Activated CD8-positive, alpha-beta memory T cell treated with anti-CD3 and anti-CD28 coated beads, Interleukin-2, amount 50 U/mL, for 48 hours (primary cell): Measurements from ENCODE around the gene PARD6B.
A peak's percentile ranks its signal among the peaks of the same experiment; 100 is the strongest.
"Not testable (repeated sequence)": the region's sequence is repeated elsewhere in the genome, so short reads cannot be mapped to it uniquely, and the experiment has no call there.

Source experiments
- DNase-seq: peaks from one replicate; pipeline ENCODE4 v3.0.0-alpha.2; 2020

The PARD6B gene

DNA sequence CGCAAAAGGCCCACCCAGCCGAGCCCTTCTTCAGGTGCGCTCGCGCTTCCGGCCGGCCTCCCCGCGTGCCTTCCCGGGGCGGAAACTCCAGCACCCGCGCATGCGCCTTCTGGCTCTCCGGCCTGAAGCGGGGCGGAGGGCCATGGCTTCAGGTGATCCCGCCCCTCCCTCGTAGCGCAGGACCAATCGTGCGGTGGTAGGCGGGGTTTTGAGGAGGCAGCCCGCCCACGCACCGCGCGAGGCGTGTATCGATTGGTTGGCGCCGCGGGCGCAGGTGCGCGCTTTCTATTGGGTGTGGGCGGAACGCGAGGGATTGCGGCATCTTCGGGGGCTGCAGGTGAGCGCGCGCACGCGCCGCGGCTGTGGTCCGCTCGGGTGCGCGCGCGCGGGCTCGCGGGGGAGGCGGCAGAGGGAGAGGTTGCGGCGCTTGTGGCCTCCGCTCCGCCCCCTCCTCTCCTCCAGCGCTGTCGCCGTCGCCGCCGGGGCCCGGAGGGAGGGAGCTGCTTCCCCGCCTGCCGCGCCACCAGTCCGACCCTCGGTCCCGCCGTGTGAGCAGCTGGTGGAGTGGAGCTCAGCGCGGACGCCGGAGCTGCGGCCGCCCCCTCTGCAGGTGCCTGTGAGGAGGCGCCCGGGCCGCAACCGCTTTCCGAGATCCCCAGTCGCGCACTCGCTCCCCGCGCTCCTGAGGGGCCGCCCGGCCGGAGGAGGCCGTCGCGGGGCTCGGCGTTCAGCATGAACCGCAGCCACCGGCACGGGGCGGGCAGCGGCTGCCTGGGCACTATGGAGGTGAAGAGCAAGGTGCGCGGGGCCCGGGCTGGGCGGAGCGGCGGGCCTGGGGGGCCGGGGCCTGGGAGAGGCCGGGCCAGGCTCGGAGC is at the start of gene PARD6B:
Gene PARD6B, plus strand, starts transcription at position 526 of the 875 bp plus-strand sequence. Its CDS starts 207 bp downstream, at position 733.
- peak; percentile 99 for DNase-seq

- DNase-seq, result no peak
Measured at GRCh38 chr20:50682065-50682464, 49.3 kb upstream of the PARD6B start.

DNA sequence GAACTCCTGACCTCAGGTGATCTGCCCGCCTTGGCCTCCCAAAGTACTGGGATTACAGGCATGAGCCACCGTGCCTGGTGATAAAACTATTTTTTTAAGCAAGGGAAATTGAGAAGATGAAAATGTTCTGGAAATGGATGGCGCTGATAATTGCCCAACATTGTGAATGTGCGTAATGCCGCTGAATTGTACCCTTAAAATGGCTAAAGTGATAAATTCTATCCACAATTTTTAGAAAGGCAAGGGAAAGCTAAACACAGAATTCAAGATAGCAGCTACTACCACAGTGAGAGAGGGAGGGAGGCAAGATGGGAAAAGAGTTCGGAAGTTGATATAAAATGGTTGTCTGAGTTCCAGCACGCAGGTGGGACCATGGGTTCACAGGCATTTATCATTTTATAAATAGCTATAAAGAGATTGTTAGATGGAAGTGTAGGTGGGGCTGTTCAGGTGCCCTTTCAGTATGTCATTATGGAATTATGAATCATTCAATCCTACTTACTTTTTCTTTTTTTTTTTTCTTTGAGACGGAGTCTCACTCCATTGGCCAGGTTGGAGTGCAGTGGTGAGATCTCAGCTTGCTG is 48.3 kb upstream of the PARD6B start:
- DNase-seq, result no peak

- no peak for DNase-seq
Measured at GRCh38 chr20:50683570-50683969, 47.8 kb upstream of the PARD6B start.

- no peak for DNase-seq
Measured at GRCh38 chr20:50686821-50687220, 44.6 kb upstream of the PARD6B start.

DNA sequence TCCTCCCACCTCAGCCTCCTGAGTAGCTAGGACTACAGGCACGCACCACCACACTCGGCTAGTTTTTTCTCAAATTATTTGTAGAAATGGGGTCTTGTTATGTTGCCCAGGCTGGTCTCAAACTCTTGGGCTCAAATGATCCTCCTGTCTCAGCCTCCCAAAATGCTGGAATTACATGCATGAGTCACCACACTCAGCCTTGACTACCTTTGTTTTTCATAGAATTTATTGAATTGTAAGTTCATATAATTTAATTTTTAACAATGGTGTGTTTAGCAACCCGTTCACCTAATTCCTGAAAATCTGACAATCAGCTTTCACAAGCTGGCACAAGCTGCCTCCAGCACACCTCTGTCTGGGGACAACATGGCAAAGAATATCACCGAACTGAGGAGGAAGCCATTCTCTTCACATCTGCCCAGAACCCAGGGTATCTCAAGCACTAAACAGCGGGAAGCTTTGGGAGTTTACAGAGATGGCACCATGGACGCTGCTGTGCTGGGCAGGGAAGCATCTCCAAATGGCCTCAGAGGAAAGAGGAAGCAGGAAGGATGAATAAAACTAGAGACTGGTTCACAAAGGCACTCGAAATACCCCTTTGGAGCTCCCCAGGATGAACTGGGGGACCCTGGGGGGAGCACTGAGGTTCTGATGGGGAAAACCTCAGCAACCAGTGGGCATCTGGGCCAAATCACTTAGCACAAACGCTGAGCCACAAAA is 43.0 kb upstream of the PARD6B start:
- no peak for DNase-seq

GRCh38 chr20:50689864-50690649 is 41.3 kb upstream of the PARD6B start:
- DNase-seq, result no peak

- DNase-seq, result peak; percentile 55
Measured at GRCh38 chr20:50690650-50691572, 40.5 kb upstream of the PARD6B start, which contains the start of gene RIPOR3. Gene RIPOR3 (minus strand): TSS chr20:50691542. CDS start chr20:50691128, 414 bp downstream.

- no peak for DNase-seq
Measured at GRCh38 chr20:50691573-50692551, 39.5 kb upstream of the PARD6B start.

- no peak for DNase-seq
Measured at GRCh38 chr20:50692552-50692933, 38.8 kb upstream of the PARD6B start.

- no peak for DNase-seq
Measured at GRCh38 chr20:50693001-50693400, 38.4 kb upstream of the PARD6B start.

DNA sequence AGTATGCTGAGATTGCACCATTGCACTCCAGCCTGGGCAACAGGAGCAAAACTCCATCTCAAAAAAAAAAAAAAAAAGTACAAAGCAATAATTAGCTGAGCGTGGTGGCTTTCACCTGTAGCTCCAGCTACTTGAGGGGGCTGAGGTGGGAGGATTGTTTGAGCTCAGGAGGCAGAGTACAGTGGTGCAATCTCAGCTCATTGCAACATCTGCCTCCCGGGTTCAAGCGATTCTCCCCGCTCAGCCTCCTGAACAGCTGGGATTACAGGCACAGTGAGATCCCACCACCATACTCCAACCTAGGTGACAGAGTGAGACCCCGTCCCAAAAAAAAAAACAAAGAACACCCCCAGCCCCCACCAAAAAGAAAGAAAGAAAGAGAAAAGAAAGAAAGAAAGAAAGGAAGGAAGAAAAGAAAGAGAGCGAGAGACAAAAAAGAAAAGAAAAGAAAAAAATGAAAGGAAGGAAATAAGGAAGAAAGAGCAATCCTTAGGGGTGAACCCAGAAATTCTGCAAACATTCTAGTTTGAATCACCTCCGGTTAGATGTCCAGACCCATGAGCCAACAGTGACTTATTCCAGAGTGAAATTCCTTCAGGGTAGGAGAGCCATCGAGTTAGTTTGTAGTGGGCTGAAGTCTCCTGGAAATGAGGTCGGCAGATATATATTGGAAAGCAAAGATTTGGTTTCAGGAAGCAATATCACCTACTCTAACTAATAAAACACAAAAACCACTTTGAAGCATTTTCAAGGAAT is 36.8 kb upstream of the PARD6B start:
- no peak for DNase-seq

- DNase-seq, result no peak
Measured at GRCh38 chr20:50695135-50695872, 36.1 kb upstream of the PARD6B start.

DNA sequence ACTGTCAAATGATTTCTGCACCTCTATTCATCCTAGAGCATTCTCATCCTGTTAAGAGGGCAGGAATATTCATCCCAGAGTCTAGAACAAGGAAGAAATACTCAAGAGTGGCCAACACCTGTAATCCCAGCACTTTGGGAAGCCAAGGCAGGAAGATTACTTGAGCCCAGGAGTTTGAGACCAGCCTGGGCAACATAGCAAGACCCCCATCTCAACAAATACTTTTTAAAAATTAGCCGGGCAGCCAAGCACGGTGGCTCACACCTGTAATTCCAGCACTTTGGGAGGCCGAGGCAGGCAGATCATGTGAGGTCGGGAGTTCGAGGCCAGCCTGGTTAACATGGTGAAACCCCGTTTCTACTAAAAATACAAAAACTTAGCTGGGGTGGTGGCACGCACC is 33.1 kb upstream of the PARD6B start:
- DNase-seq, result not testable (repeated sequence)

- DNase-seq, result no peak
Measured at GRCh38 chr20:50699688-50700087, 31.7 kb upstream of the PARD6B start.

DNA sequence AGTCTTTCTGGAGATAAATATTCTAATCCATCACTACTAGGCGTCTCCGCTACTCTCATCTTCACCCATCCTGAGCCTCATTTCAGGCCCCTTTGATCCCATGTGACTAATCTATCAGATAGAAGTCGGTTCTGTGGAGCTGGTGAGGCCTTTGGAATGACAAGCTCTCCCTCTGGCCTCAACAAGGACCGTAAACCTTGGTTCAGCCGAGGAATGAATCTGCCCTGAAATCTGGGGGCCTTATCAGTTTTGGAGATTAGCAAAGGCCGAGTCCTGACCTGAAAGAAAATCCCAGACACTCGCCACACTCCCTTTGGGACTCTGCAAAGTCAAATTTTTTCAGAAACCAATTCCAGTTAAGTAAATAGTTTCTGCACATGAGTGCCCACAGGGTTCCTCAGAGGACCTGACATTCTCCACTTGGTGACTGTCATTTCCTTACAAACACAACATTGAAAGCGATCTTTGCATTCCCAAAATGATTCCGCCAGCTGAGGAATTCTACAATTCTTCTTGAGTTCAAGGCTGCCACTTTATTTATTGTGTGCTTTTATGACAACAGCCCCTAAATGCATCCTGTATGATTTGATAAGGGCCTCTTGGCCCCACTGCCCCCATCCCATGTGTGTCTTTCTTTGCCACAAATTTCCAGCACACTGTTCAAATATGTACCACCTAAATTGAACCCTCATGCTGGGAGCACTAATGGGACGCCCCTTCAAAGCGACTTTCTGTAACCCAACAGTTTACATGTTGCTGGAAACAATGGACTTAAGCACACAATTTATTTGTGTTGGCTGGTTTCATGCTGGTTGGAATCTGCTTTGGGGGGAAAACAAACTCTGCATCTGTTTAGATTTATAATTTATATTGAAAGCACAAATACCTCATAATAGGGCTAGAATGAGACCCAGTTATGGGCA is 30.1 kb upstream of the PARD6B start:
- DNase-seq, result no peak

DNA sequence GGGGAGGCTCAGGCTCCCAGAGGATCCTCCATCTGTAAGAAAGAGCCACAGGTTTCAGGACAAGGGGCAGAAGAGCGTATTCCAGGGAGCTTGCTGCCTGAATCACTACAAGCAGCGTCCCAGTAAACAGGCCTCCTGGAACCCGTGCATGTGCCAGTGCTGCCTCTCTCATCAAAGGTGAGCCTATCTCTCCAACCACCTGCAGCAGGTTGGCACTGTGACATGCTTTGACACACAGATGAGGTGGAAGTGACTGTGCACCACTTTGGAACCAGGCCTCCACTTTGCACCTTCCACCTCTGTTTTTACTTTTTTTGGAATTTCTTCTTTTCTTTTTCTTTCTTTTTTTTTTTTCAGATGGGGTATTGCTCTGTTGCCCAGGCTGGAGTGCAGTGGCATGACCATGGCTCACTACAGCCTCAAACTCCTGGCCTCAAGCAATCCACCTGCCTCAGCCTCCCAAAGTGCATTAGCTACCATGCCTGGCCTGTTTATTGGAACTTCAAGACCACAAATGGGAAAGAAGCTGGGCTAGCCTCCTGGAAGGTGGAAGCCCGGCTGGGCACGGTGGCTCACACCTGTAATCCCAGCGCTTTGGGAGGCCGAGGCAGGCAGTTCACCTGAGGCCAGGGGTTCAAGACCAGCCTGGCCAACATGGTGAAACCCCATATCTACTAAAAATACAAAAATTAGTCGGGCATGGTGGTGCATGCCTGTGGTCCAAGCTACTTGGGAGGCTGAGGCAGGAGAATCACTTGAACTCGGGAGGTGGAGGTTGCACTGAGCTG is 27.5 kb upstream of the PARD6B start:
- DNase-seq, result not testable (repeated sequence)
